ENCODE results near the gene TMEM63A. TPM values are rescaled to one million over a fixed set of nuclear protein-coding genes. Genes with fewer than 3 reads are reported as not detected.

The TMEM63A gene
- total and polyA plus RNA-seq, 2 of the 13 experiments (the other 11 are each of a cell fraction or from before 2014, with no cell fraction given): 23.9 to 53.3 TPM

GRCh38 chr1:225810579-225811538 is 71.3 kb downstream of the TMEM63A start (continued):
- 0 out of 2 replicates have a peak, but pooled peaks have one; percentile 15 for TF ChIP-seq HOXA5 (CRISPR knock-in tag; IDR thresholded peaks at IDR 0.05)
- peak; percentile 63; the same call in 1 of the 2 replicates for TF ChIP-seq THAP7 (CRISPR knock-in tag; IDR thresholded peaks at IDR 0.05)
- peak; percentile 55; the same call in 1 of the 2 replicates for TF ChIP-seq HDAC1 (CRISPR knock-in tag; IDR thresholded peaks at IDR 0.05)
- TF ChIP-seq ATF7-NPFF (CRISPR knock-in tag; IDR thresholded peaks at IDR 0.05; ENCODE audit: low read depth): 0 out of 2 replicates have a peak, but pooled peaks have one; percentile 4
- TF ChIP-seq SAP130 (CRISPR knock-in tag; IDR thresholded peaks at IDR 0.05; ENCODE audit: low read depth): peak; percentile 23; the same call in 1 of the 2 replicates
- TF ChIP-seq ZNF441 (CRISPR knock-in tag; IDR thresholded peaks at IDR 0.05; ENCODE audit: borderline replicate concordance): 0 out of 2 replicates have a peak, but pooled peaks have one; percentile 51
- 0 out of 2 replicates have a peak, but pooled peaks have one; percentile 32 for TF ChIP-seq KLF6 (CRISPR knock-in tag; IDR thresholded peaks at IDR 0.05)
- peak; percentile 25; the same call in 1 of the 2 replicates for TF ChIP-seq ZNF709 (CRISPR knock-in tag; IDR thresholded peaks at IDR 0.05)
- 0 out of 2 replicates have a peak, but pooled peaks have one; percentile 8 for TF ChIP-seq ARID2 (CRISPR knock-in tag; IDR thresholded peaks at IDR 0.05; ENCODE audit: borderline replicate concordance)
- TF ChIP-seq SALL2 (CRISPR knock-in tag; IDR thresholded peaks at IDR 0.05): 0 out of 2 replicates have a peak, but pooled peaks have one; percentile 31
- TF ChIP-seq ZNF687 (CRISPR knock-in tag; IDR thresholded peaks at IDR 0.05): peak; percentile 82
- 0 out of 2 replicates have a peak, but pooled peaks have one; percentile 14 for TF ChIP-seq KDM3A (CRISPR knock-in tag; IDR thresholded peaks at IDR 0.05; ENCODE audit: low read depth)

Data from HepG2 (cell line).